ENCODE data around the gene NAA16. TPM values are rescaled to one million over a fixed set of nuclear protein-coding genes. Genes with fewer than 3 reads are reported as not detected.
A peak's percentile ranks its signal among the peaks of the same experiment; 100 is the strongest.

The NAA16 gene
- total RNA-seq, 1 donor = 56.4 TPM

DNA sequence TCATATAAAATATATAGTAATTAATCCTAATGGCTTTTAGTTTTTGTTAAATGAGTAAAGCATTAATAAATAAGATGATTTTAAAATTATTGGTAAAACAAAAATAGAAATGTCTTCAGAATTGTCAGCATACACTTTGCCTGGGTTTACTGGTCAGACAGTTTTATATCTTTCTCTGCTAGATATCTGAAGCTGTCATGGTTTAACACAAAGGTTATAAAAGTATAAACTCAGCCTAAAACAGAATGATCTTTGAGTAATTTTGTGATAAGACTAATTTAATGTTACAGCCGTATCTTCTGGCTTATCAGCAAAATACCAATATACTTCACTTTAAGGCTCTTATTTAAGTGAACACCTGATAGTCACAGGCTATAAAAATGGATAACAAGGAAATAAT, 17.8 kb upstream of the NAA16 start:
- Histone ChIP-seq H3K9me3 (ENCODE audit: low read depth, low read length) (no peaks in the 10 kb centered on the region), H3K27me3 (ENCODE audit: insufficient read depth, low read length) (no peaks in the 10 kb centered on the region), H3K4me1 (ENCODE audit: insufficient read depth, low read length) (peaks cover 5% of the 10 kb centered on the region), H3K4me3 (ENCODE audit: low read length) (no peak overlapping the region)

GRCh38 chr13:41294914-41295313, 16.2 kb upstream of the NAA16 start:
- Histone ChIP-seq H3K9me3 (ENCODE audit: low read depth, low read length) (no peaks in the 10 kb centered on the region), H3K4me3 (ENCODE audit: low read length) (no peak overlapping the region), H3K4me1 (ENCODE audit: insufficient read depth, low read length) (no peaks in the 10 kb centered on the region), H3K27me3 (ENCODE audit: insufficient read depth, low read length) (no peaks in the 10 kb centered on the region)

DNA sequence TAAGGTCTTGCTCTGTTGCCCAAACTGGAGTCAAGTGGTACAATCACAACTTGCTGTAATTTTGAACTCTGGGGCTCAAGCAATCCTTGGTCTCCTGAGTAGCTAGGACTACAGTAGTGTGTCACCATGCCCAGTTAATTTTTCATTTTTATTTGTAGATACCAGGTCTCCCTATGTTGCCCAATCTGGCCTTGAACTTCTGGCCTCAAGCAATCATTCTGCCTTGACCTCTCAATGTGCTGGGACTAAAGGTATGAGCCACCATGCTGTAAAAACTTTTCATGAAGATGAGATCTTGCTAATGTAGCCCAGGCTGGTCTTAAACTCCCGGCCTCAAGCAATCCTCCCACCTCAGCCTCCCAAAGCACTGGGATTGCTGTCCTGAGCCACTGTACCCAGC, 15.1 kb upstream of the NAA16 start:
- H3K4me1 ChIP-seq (ENCODE audit: insufficient read depth, low read length) = no peaks in the 10 kb centered on the region
- no peaks in the 10 kb centered on the region for H3K27me3 ChIP-seq (ENCODE audit: insufficient read depth, low read length)
- no peaks in the 10 kb centered on the region for H3K9me3 ChIP-seq (ENCODE audit: low read depth, low read length)
- H3K4me3 ChIP-seq (ENCODE audit: low read length) = no peak overlapping the region

DNA sequence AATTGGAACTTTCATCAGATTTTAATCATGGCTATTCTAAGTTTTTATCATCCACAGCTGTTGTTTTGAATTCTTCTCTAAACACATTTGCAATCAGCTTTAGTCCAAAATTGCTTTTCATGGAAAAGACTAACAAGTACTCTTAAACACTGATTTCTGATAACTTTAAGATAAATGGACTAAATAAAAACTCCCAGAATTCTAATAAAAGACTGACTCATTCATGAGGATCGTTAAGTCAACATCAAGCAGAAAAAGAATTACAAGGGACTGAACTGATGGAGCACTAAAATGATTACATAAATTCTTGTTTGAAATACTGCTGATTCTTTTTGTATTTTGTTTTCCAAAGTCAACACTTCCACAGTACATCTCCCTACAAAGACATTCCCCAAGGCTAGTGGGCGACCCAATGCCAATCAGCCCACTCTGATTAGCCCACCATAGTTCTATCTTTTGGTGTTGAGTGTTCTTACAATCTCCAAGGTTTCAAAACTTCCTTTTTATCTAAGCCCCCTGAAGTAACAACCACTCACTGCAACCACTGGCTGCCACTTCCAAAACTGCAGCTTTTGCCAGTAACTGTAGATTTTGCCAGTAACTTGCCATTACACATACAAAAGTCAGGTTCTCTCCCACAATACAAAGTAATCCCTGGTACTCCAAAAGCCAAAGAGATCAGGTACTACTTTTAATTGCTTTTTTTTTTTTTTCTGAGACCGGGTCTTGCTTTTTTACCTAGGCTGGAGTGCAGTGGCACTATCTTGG, 14.0 kb upstream of the NAA16 start:
- H3K4me1 ChIP-seq (ENCODE audit: insufficient read depth, low read length) = no peaks in the 10 kb centered on the region

DNA sequence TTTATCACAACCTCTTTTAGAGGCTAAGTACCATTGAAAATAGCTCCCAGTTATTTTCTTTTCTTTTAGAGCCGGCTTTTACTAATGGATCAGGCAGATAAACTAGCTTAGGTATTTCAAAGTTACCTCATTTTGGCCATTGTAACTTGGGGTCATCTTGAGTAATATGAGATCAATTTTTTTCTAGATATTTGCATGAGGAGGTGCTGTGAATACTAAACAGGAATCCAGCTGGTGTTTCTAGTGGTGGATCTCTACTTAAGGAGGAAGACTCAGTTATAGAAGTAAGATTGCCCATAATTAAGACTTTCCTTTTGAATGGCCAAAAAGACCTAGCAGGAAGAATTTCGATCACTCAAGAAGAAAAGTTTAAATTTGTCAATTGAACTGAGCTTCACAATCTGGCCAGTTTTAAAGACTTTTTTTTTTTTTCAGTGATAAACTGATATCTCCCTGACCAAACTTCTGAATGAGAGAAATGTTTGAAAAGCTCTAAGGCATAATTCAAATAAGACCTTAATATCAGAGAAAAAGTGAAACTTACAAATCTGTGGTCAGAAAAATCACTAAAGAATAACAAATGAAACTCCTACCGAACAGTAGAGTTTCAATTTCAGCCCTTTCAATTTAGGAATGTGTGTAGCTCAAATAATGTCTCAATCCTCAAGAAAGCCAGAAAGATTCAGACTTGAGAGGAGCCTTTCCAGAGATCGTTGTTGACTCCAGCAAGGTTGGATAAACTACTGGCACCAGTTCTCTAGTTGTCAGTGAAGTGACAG, 11.6 kb upstream of the NAA16 start:
- H3K9me3 ChIP-seq (ENCODE audit: low read depth, low read length) = no peaks in the 10 kb centered on the region
- H3K4me1 ChIP-seq (ENCODE audit: insufficient read depth, low read length) = no peaks in the 10 kb centered on the region
- no peak overlapping the region for H3K4me3 ChIP-seq (ENCODE audit: low read length)
- no peaks in the 10 kb centered on the region for H3K27me3 ChIP-seq (ENCODE audit: insufficient read depth, low read length)

More for the DNA sequence above, 14.0 kb upstream of the NAA16 start:
- Histone ChIP-seq H3K9me3 (ENCODE audit: low read depth, low read length) (no peaks in the 10 kb centered on the region), H3K27me3 (ENCODE audit: insufficient read depth, low read length) (no peaks in the 10 kb centered on the region), H3K4me3 (ENCODE audit: low read length) (no peak overlapping the region)

- Histone ChIP-seq H3K4me3 (ENCODE audit: low read length) (no peak overlapping the region), H3K4me1 (ENCODE audit: insufficient read depth, low read length) (no peaks in the 10 kb centered on the region), H3K27me3 (ENCODE audit: insufficient read depth, low read length) (no peaks in the 10 kb centered on the region), H3K9me3 (ENCODE audit: low read depth, low read length) (no peaks in the 10 kb centered on the region)
Observed at GRCh38 chr13:41302743-41303142, 8.3 kb upstream of the NAA16 start.

GRCh38 chr13:41304551-41304950, 6.5 kb upstream of the NAA16 start:
- Histone ChIP-seq H3K4me3 (ENCODE audit: low read length) (no peak overlapping the region), H3K4me1 (ENCODE audit: insufficient read depth, low read length) (no peaks in the 10 kb centered on the region), H3K27me3 (ENCODE audit: insufficient read depth, low read length) (no peaks in the 10 kb centered on the region), H3K9me3 (ENCODE audit: low read depth, low read length) (no peaks in the 10 kb centered on the region)

DNA sequence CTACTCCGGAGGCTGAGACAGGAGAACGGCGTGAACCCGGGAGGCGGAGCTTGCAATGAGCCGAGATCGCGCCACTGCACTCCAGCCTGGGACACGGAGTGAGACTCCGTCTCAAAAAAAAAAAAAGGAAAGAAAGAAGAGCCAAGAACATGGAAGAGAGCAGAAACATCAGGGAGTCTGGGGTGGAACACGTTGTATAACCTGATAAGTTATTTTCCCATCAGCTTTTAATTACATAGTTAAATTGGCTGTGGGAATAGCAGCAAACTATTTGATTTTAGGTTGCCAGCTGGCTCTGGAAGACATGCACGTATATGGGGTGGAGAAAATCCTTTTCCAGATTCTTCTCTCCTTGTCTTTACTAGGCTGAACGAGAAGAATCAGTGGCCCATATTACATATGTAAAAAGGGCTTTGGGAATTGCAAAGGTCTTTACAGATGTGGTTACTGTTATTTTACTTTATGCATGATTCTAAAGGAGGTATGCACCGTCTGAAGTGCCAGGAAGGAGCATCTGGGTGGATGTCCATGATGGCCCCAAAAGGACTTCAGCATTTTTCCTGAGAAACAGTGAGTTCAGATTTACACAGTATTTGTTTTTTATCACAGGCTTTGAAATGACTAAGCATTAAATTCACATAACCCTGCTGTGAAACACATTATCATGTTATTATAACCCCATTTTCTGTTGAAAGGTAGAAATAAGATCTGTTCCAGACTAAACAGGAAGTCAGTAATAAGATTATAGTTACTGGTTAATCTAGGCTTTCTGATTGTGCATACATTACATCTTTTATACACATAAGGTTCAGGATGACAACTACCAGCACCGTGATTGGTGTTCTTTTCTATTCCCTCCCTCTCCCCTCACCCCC, 4.6 kb upstream of the NAA16 start:
- H3K4me1 ChIP-seq (ENCODE audit: insufficient read depth, low read length) = peaks cover 4% of the 10 kb centered on the region
- no peaks in the 10 kb centered on the region for H3K27me3 ChIP-seq (ENCODE audit: insufficient read depth, low read length)
- no peaks in the 10 kb centered on the region for H3K9me3 ChIP-seq (ENCODE audit: low read depth, low read length)
- H3K4me3 ChIP-seq (ENCODE audit: low read length) = no peak overlapping the region

DNA sequence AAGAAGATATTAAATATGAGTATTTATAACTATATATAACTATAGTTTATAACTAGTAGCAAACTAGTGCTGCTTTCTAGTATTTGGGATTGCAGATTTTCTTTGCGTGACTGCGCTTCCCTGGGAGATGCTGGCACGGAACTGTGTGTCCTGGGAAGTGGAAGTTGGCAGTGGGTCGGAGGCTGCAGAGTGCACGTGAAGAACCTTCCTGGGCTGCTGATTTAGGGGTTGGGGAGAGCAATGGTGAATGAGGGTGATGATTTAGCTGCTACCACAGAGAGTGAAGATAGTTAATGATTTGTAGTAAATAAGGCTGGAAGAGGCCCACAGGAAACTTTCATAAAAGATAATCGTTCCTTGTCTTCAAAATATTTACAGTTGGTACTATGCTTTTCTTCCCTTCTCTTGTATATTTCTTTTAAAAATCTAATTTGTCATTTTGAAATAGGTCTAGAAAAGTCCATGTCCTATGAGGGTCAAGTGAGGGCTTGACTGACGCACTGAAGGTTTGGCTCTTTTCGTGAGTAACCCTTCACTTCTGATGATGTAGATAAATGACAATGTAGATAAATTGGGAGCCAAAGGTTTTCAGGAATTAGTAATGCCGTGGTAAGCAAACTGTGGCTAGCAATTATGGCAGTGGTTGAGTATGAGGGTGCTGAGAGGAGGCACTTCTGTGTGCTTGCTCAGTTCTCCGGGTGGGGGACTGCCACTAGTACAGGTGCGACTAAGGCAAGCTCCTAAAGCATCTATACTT, 3.0 kb upstream of the NAA16 start:
- Histone ChIP-seq H3K4me1 (ENCODE audit: insufficient read depth, low read length) (peaks cover 6% of the 10 kb centered on the region), H3K9me3 (ENCODE audit: low read depth, low read length) (no peaks in the 10 kb centered on the region), H3K4me3 (ENCODE audit: low read length) (no peak overlapping the region), H3K27me3 (ENCODE audit: insufficient read depth, low read length) (no peaks in the 10 kb centered on the region)

DNA sequence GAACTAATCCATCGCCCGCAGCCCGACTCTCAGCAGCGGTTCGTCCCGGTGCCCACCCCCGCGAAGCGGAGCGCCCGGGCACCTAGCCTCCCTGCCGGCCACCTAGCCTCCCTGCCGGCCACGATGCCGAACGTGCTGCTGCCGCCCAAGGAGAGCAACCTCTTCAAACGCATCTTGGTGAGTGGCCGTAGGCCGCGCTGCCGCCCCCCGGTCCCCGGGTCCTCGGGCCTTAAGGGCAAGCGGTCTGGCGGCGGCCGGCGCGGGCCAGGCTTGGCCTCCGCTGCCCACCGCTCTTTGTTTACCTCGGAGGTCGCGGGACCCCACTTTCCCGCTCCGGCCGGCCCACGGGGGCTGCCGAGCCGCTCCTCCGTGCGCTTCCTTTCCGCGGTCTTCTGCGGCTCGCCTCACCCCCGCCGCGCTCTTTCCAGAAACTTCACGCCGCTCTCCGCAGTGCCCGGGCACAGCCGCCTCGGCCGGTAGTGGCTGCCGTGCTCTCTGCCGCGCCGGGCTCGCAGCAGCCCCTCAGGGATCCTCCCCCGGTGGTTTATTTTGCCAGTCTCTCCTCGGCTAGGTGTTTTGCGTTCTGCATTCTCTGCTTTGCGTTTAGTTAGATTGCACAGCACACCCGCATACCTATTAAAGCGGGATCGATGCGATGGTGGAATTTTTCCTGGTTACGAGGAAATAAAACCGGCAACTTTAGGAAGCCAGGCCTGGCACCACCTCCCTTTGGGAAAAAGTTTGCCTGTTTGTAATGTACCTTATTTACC, 524 bp downstream of the NAA16 start:
- Histone ChIP-seq H3K9me3 (ENCODE audit: low read depth, low read length) (no peaks in the 10 kb centered on the region), H3K27me3 (ENCODE audit: insufficient read depth, low read length) (no peaks in the 10 kb centered on the region), H3K4me1 (ENCODE audit: insufficient read depth, low read length) (peaks cover 35% of the 10 kb centered on the region), H3K4me3 (ENCODE audit: low read length) (peak overlapping the region; percentile 100)

GRCh38 chr13:41312176-41312500, 1.1 kb downstream of the NAA16 start:
- peaks cover 35% of the 10 kb centered on the region for H3K4me1 ChIP-seq (ENCODE audit: insufficient read depth, low read length)
- H3K9me3 ChIP-seq (ENCODE audit: low read depth, low read length) = no peaks in the 10 kb centered on the region
- H3K4me3 ChIP-seq (ENCODE audit: low read length) = peak overlapping the region; percentile 100
- no peaks in the 10 kb centered on the region for H3K27me3 ChIP-seq (ENCODE audit: insufficient read depth, low read length)

GRCh38 chr13:41313117-41313516, 2.0 kb downstream of the NAA16 start:
- H3K9me3 ChIP-seq (ENCODE audit: low read depth, low read length) = no peaks in the 10 kb centered on the region
- no peak overlapping the region for H3K4me3 ChIP-seq (ENCODE audit: low read length)
- no peaks in the 10 kb centered on the region for H3K27me3 ChIP-seq (ENCODE audit: insufficient read depth, low read length)
- peaks cover 35% of the 10 kb centered on the region for H3K4me1 ChIP-seq (ENCODE audit: insufficient read depth, low read length)

DNA sequence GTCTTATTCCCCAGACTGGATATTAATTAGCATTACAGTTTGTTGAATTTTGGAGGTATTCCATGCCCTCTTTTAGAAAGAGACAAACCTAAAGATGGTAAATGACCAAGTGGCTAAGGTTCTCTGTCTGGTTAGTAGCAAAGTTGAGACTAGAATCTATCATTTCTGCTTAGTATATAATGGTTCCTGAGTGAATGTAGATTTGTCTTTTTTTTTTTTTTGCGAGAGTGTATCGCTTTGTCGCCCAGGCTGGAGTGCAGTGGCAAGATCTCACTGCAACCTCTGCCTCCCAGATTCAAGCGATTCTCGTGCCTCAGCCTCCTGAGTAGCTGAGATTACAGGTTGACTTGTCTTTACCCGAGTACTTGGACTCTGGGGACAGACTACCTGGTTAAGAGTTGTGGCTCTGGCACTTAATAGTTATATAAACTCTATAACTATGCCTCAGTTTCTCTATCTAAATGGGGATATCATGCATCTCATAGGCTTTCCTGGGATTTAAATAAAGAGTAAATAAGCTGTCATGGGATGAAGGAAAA, 2.7 kb downstream of the NAA16 start:
- Histone ChIP-seq H3K4me1 (ENCODE audit: insufficient read depth, low read length) (peaks cover 35% of the 10 kb centered on the region), H3K9me3 (ENCODE audit: low read depth, low read length) (no peaks in the 10 kb centered on the region), H3K27me3 (ENCODE audit: insufficient read depth, low read length) (no peaks in the 10 kb centered on the region), H3K4me3 (ENCODE audit: low read length) (no peak overlapping the region)
